Measurements from ENCODE around the gene KCNQ1. TPM values are rescaled to one million over a fixed set of nuclear protein-coding genes. Genes with fewer than 3 reads are reported as not detected.

Gene KCNQ1
- polyA plus RNA-seq, 1 of the 3 experiments (the other 2 are of a cell fraction) = 0.05 TPM

DNA sequence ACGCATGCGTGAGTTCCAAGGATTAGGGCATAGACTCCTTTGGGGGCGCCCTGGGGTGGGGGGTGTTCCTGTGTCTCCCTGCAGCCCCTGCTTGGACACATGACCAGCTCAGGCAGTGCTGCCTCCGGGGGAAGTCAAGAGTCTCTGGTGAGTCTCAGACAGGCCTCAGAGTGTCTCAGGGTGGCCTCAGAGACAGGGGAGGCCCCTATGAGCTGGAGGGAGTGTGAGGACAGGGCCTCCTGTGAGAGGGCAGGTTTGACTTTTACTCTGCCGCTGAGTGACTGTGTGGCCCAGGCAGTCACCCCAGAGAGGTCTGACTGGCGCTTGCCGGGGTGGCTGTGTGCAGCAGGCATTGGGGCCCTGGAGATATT, 296.2 kb downstream of the KCNQ1 start:
- 81% methylated on average over 7 of the region's 7 CpGs for WGBS (ENCODE audit: low lambda C conversion rate)
- Histone ChIP-seq H4K20me1 (ENCODE audit: insufficient read depth) (no peaks in the 10 kb centered on the region), H3K36me3 (replicated peaks in 1 of 2; ENCODE audit: control insufficient read depth in 1 of 2, insufficient read depth in 2 of 2, low read length in 1 of 2) (no peaks in the 10 kb centered on the region), H3K4me2 (no peak overlapping the region), H3K79me2 (ENCODE audit: insufficient read depth) (no peaks in the 10 kb centered on the region), H2AFZ (ENCODE audit: low read depth) (no peak overlapping the region), H3K27ac (ENCODE audit: low read depth in 2 of 2, low read length in 1 of 2) (no peak overlapping the region), H3K4me1 (ENCODE audit: control insufficient read depth in 1 of 2, insufficient read depth in 2 of 2, low read depth in 1 of 2, low read length in 1 of 2) (peaks cover 0 to 33% of the 10 kb centered on the region in 2 experiments; a peak in 1 of 4 replicates), H3F3A (replicated peaks; ENCODE audit: insufficient read depth) (no peaks in the 10 kb centered on the region), H3K9me3 (no peaks in the 10 kb centered on the region), H3K27me3 (ENCODE audit: insufficient read depth) (no peaks in the 10 kb centered on the region), H3K9me2 (no peaks in the 10 kb centered on the region), H3K4me3 (ENCODE audit: low read depth in 2 of 2, low read length in 1 of 2) (no peak overlapping the region), H3K9ac (no peak overlapping the region)
- ChIA-PET CTCF (interaction anchor here (0.7 kb wide), 1 partner anchor 163 kb away, joined by 3 read pairs; no protein-coding TSS in a partner anchor), POLR2A (interaction anchor here (1.0 to 1.3 kb wide), 2 partner anchors 38 to 41 kb away, joined by 3 to 4 read pairs; partner anchors contain the start of gene KCNQ1OT1)
- TF ChIP-seq, protein P1, sequence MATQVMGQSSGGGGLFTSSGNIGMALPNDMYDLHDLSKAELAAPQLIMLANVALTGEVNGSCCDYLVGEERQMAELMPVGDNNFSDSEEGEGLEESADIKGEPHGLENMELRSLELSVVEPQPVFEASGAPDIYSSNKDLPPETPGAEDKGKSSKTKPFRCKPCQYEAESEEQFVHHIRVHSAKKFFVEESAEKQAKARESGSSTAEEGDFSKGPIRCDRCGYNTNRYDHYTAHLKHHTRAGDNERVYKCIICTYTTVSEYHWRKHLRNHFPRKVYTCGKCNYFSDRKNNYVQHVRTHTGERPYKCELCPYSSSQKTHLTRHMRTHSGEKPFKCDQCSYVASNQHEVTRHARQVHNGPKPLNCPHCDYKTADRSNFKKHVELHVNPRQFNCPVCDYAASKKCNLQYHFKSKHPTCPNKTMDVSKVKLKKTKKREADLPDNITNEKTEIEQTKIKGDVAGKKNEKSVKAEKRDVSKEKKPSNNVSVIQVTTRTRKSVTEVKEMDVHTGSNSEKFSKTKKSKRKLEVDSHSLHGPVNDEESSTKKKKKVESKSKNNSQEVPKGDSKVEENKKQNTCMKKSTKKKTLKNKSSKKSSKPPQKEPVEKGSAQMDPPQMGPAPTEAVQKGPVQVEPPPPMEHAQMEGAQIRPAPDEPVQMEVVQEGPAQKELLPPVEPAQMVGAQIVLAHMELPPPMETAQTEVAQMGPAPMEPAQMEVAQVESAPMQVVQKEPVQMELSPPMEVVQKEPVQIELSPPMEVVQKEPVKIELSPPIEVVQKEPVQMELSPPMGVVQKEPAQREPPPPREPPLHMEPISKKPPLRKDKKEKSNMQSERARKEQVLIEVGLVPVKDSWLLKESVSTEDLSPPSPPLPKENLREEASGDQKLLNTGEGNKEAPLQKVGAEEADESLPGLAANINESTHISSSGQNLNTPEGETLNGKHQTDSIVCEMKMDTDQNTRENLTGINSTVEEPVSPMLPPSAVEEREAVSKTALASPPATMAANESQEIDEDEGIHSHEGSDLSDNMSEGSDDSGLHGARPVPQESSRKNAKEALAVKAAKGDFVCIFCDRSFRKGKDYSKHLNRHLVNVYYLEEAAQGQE (IDR thresholded peaks at IDR 0.05; ENCODE audit: low read depth, low read length) = no peak
- TF ChIP-seq RFX5 (IDR thresholded peaks at IDR 0.05; ENCODE audit: low read length) (no peak), ELF1 (IDR thresholded peaks at IDR 0.05) (no peak), YY1 (IDR thresholded peaks at IDR 0.05; ENCODE audit: low read depth) (no peak), FOXJ3 (CRISPR knock-in tag; IDR thresholded peaks at IDR 0.05) (no peak)
- TF ChIP-seq, protein P2, sequence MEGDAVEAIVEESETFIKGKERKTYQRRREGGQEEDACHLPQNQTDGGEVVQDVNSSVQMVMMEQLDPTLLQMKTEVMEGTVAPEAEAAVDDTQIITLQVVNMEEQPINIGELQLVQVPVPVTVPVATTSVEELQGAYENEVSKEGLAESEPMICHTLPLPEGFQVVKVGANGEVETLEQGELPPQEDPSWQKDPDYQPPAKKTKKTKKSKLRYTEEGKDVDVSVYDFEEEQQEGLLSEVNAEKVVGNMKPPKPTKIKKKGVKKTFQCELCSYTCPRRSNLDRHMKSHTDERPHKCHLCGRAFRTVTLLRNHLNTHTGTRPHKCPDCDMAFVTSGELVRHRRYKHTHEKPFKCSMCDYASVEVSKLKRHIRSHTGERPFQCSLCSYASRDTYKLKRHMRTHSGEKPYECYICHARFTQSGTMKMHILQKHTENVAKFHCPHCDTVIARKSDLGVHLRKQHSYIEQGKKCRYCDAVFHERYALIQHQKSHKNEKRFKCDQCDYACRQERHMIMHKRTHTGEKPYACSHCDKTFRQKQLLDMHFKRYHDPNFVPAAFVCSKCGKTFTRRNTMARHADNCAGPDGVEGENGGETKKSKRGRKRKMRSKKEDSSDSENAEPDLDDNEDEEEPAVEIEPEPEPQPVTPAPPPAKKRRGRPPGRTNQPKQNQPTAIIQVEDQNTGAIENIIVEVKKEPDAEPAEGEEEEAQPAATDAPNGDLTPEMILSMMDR (IDR thresholded peaks at IDR 0.05) = no peak
- TF ChIP-seq, protein P3, sequence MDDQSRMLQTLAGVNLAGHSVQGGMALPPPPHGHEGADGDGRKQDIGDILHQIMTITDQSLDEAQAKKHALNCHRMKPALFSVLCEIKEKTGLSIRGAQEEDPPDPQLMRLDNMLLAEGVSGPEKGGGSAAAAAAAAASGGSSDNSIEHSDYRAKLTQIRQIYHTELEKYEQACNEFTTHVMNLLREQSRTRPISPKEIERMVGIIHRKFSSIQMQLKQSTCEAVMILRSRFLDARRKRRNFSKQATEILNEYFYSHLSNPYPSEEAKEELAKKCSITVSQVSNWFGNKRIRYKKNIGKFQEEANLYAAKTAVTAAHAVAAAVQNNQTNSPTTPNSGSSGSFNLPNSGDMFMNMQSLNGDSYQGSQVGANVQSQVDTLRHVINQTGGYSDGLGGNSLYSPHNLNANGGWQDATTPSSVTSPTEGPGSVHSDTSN (IDR thresholded peaks at IDR 0.05) = no peak
- TF ChIP-seq, protein P4, sequence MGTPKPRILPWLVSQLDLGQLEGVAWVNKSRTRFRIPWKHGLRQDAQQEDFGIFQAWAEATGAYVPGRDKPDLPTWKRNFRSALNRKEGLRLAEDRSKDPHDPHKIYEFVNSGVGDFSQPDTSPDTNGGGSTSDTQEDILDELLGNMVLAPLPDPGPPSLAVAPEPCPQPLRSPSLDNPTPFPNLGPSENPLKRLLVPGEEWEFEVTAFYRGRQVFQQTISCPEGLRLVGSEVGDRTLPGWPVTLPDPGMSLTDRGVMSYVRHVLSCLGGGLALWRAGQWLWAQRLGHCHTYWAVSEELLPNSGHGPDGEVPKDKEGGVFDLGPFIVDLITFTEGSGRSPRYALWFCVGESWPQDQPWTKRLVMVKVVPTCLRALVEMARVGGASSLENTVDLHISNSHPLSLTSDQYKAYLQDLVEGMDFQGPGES (IDR thresholded peaks at IDR 0.05; ENCODE audit: low read depth, low read length) = no peak
- no peak for DNase-seq

Measured in SK-N-SH (cell line).